HG03103 (cell line): ENCODE measurements around the gene THEM4.
"Not testable (repeated sequence)": the region's sequence is repeated elsewhere in the genome, so short reads cannot be mapped to it uniquely, and the experiment has no call there.

Experiments used
- ATAC-seq: cut with Tn5 transposase; IDR thresholded peaks from one replicate; pipeline ENCODE4 v1.9.1; 2021; ENCODE audit warnings: low read depth; ENCODE audit not compliant: unreplicated experiment

THEM4 gene

DNA sequence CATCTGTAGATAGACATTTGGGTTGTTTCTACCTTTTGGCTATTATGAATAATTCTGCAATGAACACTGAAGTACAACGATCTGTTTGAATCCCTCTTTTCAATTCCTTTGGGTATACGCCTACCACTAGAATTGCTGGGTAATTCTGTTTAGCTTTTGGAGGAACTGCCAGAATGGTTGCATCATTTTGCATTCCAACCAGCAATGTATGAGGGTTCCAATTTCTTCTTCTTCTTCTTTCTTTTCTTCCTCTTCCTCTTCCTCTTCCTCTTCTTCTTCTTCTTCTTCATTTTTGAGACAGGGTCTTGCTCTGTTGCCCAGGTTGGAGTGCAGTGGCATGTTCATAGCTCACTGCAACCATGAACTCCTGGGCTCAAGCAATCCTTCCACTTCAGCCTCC lies 42.0 kb downstream of the THEM4 start:
- ATAC-seq, result no peak

DNA sequence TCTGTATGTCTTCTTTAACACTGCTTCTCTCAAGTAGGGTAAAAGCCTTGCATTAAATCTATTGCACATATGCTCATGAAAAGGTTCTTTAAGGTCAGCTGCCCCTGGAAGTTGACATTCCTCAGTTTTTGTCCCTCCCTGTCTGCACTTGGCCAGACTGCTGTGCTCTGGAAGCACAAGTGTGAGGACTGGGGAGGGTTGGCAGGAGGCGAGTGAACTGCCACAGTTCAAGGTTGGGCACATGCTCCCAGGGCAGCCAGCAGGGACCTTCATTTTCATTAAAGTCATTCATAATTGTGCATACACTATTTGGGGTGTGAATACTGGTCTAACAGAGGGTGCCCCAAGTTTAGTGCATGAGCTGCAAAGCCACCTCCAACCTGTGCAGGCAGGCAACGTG lies 44.9 kb downstream of the THEM4 start:
- no peak for ATAC-seq

DNA sequence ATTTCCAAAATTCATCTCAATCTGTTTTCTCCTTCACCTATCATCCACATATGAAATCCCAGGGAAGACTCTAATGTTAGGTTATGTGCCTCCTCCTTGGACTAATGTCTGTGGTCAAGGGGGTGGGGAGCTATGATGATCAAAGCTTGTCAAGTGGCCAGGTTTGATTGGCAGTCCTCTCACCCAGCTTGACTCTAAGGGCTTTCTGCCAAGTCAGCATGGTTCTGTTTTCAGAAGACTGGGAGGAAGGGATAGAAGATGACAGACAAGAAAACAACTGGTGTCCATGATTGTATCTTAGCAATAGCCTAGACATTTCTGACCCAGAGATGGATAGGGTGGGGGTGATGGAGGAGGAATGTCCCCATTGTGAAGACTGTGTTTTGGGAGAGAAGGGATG lies 46.7 kb downstream of the THEM4 start:
- no peak for ATAC-seq

DNA sequence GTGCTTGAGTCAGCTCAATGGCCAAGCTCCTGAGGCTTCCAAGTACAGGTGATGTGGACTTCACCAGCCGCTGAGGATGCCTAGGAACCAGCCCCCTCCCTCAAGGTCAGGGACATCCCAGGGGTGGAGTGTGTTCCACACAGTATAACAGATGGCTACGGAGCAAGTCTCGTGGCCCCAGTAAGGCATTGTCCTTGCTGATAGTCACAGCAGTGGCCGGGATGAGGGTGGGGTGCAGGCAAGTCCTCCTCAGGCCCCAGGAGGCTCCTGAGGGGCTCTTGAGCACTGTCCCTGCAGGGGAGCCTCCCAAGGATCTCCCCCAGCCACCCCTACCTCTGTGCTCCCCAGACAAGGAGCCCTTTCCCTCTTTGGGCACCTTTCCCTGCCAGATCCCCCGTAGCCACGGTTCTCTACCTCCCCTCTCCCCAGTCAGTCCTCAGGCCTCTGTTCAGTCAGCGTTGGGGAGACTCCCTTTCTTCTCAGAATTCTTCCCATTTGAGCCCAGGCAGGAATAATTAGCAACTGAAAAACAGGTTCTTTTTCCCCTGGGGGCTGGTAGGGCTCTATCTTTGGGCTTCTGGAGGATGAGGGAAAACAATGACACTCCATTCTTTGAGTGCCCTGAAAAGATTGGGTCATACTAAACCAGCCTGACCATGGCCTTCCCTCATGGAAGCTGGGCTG lies 48.7 kb downstream of the THEM4 start:
- no peak for ATAC-seq

DNA sequence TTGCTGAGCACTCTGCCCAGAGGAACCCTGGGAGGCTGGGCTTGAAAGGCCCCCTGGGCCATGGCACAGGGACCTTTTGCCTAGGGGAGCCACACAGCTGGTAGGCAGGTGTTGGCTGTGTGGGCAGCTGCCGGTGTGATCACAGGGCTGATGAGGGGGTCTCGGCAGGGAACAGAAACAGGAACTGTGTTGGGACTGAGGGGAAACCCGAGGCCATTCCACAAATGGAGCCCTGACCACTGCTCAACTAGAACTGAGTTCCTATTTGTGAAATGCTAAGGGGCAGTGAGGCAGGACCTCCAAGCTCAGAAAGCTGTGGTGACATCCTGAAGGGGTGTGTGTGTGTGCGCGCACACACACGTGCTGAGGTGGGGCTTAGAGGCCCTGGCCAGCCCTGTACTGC lies 49.4 kb downstream of the THEM4 start:
- no peak for ATAC-seq

DNA sequence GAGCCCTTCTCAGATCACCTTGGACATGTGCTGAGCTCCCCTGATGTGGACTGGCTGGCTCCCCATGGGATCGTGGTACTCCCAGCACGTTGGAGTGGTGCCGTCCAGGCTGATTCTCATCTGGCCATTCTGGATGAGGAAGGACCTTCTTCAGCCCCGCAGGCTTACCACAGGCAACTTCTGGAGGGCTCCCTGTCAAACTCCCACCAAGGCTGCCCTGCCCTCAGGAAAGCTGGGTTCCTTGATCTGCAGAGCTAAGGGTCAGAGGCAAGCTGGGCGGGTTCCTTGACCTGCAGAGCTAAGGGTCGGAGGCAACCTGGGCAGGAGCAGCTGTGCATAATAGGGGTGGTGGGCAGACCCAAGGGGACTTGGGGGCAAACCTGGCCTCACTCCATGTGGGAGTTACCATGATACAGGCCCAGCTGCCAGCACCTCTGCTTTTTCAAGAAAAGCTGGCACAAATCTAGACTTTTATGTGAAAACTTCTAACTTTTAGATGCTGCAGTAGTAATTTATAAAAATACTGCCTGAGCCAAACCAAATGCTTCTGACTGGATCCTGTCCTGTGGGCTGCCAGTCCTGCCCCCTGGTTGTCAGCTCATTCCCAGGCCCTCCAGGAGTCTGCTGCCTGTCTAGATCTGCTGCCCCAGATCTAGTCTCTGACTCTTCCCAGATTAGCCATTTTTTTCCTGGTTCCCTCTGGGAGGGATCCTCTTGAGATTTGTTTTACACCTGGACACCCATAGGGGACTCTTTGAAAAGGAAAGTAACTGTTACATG lies 50.2 kb downstream of the THEM4 start:
- ATAC-seq, result no peak

DNA sequence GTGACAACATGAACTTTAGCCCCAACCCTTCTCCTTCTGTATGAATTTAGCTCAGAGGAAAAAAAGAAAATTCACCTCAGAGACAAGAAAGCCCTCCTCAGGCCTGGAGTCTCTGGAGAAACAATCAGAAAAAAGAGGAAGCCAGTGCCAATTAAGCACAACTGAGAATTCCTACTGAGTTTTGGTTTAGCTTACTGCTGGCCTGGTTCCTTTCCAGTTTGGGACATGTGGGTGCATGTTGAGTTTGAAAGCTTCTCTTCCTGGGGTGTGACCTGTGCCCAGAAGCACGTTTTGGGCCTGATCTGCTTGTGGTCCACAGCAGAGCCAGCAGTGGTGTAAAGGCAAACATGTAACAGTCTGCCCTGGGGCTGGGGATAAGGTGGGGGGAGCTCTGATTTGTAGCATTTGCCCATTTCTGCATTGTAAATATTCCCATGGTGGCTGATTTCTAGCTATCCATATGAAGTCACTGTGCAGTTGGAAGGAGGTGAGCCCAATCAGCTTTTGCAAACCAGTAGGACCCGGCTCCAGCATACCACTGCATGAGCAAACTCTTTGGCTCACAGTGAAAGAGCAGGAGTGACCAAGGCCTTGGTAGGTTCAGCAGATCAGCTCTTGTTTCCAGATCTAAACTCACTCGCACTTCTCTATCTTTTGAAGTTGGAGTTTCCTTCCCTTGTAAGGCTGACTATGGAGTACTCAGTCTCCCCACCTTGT lies 51.1 kb downstream of the THEM4 start:
- ATAC-seq, result no peak

DNA sequence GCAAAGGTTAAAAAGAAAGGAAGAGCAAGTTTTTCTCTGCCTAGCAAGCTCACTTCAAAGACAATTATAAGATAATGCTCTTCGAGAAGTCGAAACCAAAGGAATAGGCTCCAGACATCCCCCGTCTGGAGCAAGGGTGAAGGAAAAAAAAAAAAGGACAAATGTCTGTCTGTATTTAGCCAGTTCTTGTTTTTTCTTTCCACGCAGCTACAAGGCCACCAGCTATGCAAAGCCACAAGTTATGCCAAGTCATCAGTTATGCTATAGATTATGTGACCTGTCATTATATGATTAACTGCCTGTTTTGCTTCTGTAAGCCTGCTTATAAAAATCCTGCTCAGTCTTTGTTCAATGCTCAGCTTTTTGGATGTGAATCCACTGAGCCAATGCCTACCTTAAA lies 53.4 kb downstream of the THEM4 start:
- no peak for ATAC-seq

DNA sequence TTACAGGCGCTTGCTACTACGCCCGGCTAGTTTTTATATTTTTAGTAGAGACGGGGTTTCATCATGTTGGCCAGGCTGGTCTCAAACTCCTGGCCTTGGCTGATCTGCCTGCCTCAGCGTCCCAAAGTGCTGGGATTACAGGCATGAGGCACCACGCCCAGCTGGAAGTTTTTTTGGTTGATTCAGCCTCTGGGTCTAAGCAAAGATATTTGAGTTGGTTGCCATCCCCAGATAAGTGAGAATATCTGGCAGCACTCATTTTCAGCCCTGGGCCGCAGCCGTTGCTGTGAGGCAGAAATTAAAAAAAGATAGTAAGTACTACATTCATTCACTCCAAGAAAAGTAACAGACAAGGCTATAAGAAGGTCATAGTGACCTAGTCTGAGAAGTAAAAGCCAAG lies 53.8 kb downstream of the THEM4 start:
- ATAC-seq, result not testable (repeated sequence)

DNA sequence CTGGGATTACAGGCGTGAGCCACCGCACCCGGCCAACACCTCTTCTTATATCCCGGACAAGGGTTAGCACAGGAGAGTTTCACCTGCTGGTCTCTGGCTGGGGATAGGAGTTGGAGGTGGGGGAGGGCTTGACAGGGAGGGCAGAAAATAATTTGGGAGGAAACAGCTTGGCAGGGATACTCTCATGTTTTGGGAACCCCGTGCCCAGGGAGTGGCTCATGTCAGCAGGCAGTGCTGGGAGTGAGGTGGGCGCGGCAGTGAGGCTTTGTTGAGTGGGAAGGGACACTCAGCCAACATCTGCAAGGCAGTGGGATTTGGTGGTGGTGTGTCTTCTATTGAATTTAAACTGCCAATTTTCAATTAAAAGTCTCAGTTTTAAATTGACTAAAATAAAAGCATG lies 54.7 kb downstream of the THEM4 start:
- no peak for ATAC-seq

DNA sequence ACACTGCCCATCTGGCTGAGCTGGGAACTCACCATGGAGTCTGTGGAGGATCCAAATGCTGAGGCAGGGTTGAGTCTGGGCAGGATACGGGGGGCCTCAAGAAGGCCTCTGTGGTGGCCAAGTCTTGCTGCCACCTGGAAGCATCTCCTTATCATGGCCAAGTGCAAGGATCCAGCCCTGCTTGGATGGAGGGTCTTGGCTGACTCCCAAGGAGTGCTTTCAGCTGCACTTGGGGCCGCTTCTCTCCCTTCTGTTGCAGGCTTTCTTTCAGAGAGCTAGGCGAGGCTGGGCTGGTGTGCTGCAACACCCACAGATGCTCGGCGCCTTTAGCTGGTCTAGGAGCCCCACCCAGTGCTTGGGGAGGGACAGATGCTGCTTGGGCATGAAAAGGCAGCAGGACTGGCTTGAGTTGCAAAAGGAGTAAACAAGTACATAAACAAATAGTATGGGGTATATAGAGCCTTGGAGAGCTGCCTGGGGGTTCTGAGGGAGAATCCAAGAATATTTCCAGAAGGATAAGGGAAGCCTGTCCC lies 55.8 kb downstream of the THEM4 start, which contains the start of gene THEM5:
THEM5 (minus strand) TSS at position 302 of the 533 bp plus-strand sequence; CDS start at position 155, 147 bp downstream.
- no peak for ATAC-seq

DNA sequence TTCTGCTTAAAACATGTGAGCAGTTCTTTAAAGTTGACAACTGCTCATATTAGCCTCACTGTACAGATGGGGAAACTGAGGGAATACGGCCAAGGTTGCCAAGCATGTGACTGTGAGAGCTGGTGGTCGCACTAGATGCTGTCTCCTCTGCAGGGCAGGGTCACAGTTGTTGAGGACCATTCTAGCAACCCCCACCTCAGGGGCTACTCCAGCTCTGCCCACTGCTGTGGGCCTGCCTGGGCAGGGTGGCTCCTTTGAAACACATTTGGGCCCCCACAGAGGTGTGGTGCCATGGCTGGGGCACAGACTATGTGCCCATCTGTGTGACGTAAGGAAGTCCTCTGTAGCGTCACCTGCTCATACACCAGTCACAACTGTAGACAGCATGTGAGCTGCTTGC lies 56.6 kb downstream of the THEM4 start:
- ATAC-seq, result no peak

DNA sequence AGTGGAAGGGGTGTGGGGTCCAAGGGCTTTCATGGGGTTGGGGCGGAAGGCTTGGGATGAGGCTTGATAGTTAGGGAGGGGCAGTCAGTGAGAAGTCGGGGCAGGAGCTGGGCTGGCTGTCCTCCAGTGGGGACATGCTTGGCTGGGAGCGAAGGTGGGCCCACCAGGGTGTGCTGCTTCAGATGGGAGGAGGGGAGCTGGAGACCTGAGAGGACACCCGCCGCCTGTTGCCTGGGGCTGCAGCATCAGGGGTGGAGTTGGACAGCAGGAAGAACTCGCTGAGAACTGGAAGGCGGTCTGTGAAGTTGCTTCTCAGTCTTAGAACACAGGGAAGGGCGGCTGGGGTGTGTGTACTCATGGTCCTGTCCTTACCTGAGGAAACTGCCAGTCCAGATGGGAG lies 57.4 kb downstream of the THEM4 start:
- no peak for ATAC-seq

DNA sequence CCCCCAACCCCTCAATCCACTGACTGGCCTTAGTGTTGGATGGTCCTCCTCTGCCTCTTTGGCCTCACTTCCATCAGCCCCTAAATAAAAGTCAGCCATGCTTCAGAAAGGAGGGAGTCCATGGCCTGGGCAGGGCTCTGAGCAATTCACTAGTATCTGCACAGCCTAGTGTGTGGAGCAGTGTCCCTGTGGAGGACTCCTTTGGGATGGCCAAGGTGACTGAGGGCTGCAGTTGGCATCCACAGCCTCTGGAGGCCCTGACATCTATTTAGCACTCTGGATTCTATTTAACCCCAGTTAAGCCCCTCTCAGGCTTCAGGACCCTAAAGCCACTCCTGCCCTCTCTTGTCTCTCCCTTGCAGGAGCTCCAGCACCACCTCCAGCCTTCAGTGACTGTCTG lies 59.4 kb downstream of the THEM4 start:
- ATAC-seq, result no peak

DNA sequence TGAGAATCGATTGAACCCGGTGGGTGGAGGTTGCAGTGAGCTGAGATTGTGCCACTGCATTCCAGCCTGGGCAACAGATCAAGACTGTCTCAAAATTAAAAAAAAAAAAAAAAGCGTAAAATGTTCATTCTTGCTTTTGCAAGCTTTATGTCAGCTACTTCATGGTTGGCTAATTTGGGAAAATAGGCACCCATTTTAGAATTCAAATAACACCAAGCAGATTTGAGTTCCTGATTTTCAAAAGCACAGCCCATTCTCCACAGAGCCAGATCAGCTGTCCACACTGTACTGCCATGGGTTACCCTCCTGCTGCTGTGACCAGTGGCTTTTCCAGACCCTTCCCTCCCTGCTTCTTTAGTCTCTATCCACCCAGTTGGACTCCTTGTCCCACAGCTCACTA lies 60.2 kb downstream of the THEM4 start:
- no peak for ATAC-seq

DNA sequence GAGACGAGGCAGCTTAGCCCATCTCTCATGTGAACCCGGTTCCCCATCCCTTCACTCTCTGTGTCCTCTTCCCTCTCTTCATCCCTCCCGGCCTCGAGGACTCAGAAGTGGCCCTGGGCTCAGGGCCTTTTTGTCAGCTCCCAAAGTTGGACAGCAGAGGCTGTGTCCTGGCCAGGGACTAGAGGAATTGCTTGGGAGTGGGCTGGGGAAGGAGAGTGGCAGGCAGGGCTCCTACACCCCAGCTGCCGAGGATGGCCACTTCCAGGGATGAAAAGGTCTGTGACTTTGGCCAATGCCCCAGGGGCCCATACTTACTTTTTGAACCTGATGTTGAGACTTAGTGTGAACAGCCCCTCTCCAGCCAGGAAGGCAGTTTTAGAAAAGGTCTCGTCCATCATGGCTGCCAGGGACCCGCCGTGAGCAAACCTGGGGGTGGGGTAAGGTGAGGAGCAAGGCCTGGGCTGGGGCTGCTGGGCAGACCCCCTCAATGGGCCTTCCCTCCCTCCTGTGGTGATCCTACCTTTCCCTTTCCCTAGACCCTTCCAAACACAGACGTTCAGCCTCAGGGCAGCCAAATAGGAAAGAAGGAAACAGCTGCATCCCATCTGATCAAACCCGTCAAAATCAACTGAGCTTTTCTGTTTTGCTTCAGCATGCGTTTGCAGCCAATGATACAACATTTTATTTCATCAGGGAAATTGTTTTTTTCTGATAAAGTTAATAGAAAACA lies 61.3 kb downstream of the THEM4 start:
- no peak for ATAC-seq

DNA sequence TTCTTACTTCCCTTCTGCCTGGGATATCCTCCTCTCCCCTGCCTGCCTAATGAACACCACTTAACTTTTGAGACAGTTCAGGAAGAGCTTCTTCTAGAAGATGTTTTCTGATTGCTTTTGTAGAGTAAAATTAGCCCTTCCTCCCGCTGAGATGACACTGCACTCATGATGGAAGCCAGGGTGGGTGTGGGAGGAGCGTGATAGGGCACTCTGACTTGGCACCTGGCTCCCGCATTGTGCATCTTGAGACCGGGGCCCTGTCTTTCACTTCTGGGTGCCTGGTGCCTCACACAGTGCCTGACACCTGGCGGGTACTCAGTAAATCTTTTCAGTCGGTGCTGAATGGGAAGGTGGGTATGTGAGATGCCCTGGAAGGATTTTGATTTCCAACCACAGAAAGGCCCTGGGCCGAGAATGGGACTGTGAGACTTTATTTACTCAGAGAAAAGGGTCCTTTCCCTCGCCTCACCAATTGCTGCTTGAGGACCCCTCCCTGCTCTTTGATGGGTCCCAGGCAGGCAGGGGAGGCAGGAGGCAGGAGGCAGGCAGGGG lies 62.5 kb downstream of the THEM4 start:
- no peak for ATAC-seq

DNA sequence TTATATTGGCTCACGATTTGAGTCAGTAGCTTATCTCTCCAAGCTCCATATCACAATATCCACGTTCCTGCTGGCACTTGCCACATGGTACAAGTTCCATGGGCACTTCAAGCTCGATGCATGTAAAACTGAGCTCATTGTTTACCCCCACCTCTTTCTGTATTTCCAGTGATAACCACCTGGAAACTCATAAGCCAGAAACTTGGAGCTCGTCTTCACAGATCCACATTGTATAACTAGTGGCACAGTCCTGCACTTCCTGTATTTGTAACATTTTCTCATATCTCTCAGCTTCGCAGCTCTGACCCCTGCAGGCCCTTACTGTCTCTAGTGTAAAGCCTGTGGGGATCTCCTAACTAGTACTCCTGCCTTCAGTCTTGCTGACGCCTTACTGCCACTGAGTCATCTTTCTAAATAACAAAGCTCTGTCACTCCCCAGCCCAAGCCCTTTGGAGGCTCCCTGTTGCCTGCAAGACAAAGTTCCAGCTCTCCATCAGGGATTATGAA lies 63.2 kb downstream of the THEM4 start:
- ATAC-seq, result no peak

DNA sequence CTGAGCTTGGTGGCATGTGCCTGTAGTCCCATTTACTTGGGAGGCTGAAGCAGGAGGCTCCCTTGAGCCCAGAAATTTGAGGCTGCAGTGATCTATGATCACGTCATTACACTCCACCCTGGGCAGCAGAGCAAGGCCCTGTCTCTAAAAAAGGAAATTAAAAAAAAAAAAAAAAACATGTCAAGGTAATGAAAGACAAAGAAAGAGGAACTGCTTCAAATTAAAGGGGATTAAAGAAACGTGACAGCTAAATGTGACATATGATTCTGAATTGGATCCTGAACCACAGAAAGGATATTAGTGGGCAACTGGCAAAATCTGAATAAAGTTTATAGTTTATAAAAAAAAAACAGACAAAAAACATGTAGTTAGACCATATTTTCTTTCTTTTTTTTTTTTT lies 65.9 kb downstream of the THEM4 start:
- ATAC-seq, result no peak

DNA sequence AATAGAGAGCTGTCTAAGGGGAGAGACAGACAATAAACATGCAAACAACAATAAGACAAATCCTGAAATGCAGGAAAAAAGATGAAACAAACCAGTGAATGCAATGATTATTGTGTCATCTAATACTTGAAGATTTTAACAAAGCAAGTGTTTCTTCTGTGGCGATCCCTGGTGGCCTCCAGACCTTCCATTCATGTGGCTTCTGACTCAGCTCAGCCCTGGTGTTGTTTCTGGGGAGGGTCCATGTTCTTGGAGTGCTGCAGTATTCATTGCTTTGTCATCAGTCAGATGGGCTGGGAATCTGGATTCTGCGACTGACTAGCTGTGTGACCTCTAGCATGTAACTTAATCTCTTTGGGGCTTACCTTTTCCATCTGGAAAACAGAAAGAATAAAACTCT lies 68.2 kb downstream of the THEM4 start:
- ATAC-seq, result no peak
